HPDE6-E6E7 (cell line): Measurements from ENCODE around the gene CTRB2.
"Not testable (repeated sequence)": the region's sequence is repeated elsewhere in the genome, so short reads cannot be mapped to it uniquely, and the experiment has no call there.

Experiments used
- DNase-seq: peaks from one replicate; pipeline ENCODE4 v3.0.0; 2011; ENCODE audit warnings: missing footprints; ENCODE audit errors: extremely low spot score

Gene CTRB2

GRCh38 chr16:75227361-75228142 is 20.6 kb upstream of the CTRB2 start:
- DNase-seq, result no peak

GRCh38 chr16:75226550-75227360 is 19.8 kb upstream of the CTRB2 start:
- DNase-seq, result no peak

DNA sequence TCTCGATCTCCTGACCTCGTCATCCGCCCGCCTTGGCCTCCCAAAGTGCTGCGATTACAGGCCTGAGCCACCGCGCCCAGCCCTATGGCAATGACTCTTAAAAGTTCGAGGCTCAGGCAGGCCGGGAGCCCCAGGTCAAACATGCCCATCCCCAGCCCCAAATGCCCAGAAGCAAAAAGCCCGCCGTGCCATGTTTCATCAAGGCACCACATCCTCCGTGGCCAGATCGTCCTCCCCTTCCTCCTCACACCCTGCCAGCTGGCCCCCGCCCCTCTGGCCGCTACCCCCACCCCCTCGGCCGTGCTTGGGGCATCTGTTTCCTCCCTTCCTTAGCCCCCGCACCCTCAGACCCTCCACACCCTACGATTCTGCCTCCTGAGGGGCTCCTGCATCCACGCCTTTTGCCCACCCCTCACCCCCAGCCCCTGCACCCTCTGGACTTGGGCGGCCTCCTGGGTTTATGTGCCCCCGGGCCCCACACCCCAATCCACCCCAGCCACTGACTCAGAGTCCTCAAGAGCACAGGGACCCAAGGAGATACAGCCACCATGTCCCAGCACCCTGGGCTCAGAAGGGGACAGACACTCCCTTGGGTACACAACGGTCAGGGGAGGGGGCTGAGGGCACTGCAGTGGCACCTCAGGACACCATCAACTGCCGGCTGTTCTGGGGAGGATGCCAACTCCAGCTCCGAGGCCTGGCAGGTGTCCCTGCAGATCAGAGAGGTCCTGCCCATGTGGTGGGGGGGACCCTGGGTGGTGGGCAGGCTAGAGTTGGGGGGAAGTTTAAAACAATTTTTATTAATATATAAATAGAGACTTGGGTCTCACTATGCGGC is 18.9 kb upstream of the CTRB2 start:
- no peak for DNase-seq

GRCh38 chr16:75225092-75225491 is 18.1 kb upstream of the CTRB2 start:
- no peak for DNase-seq

DNA sequence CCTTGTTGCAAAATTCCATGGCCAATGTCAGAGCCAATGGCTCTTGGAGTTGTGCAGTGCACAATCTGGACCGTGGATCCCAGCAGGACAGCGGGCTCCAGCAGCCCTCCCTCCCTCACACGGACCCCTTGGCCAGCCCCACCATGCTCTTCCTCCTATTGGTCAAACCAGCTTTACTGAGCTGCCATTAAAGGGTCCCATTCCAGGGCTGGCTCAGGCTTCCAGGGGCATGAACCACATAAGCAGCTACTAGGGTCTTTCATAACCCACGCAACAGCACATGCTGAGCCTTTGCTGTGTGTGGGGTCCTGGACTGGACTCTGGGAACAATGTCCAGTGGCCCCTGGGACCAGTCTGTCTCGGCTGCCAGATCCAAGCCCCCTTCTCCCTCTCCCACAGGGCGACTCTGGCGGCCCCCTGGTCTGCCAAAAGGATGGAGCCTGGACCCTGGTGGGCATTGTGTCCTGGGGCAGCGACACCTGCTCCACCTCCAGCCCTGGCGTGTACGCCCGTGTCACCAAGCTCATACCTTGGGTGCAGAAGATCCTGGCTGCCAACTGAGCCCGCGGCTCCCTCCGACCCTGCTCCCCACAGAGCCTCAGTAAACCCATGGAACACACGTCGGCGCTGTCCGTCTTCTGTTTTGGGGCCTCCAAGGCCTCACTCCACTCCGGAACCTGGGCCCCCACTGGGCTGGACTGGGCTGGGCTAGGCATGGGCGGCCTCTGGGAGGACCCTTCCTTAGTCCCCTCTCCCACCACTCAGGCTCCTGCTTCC is 17.5 kb upstream of the CTRB2 start:
- no peak for DNase-seq

DNA sequence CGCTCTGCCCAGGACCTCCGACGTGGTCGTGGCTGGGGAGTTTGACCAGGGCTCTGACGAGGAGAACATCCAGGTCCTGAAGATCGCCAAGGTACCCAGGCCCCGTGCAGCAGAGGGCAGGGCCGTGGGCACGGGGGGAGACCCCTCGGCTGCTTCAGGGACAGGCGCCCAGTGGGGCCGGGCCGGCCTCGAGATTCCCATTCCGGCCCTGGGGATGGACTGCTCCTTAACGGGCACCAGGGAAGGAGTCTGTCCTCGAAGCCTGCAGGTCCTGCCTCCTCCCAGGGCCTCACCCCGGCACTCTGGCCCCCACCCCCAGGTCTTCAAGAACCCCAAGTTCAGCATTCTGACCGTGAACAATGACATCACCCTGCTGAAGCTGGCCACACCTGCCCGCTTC is 16.2 kb upstream of the CTRB2 start:
- not testable (repeated sequence) for DNase-seq

- DNase-seq, result no peak
Measured at GRCh38 chr16:75222271-75222783, 15.4 kb upstream of the CTRB2 start.

- no peak for DNase-seq
Measured at GRCh38 chr16:75219838-75220237, 12.9 kb upstream of the CTRB2 start.

GRCh38 chr16:75219088-75219487 is 12.1 kb upstream of the CTRB2 start:
- DNase-seq, result no peak

DNA sequence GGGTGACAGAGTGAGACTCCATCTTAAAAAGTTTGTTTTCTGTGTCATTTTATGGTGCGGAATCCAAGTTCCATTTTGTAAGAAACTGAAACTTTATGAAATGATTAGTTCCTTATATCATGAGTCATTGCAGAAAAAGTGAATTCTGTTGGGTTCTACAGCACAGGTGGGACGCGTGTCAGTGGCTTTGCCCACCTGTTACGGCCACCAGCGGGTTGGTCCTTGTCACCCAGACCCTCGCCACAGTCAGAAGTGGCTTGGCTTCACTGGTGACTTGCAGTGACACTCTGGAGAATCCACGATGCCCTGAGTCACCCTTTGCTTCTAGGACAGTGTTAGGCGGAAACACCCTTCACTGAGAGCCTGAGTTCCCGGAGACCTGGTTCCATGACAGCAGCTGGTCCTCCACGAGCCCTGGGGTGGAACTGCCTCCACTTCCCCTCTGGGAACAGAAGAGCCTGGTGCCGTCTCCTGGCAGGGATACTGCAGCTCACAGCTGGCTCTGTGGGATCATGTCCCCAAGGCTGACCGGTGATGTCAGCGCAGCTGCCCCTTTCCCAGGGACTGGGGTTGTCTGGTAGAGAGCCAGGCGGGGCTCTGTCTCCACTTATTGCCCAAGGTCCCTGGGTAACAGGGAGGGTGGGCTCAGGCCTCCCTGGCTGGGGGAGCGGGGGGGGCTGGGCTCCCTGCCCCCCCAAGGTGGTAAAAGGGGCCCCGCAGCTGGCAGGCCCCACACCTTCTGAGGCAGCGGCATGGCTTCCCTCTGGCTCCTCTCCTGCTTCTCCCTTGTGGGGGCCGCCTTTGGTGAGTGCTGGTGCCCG is 11.5 kb upstream of the CTRB2 start, which contains the start of gene CTRB1:
CTRB1 (plus strand) TSS at position 733 of the 821 bp plus-strand sequence; CDS start at position 753, 20 bp downstream.
- no peak for DNase-seq

- DNase-seq, result no peak
Measured at GRCh38 chr16:75217389-75217851, 10.5 kb upstream of the CTRB2 start.

GRCh38 chr16:75216576-75216975 is 9.6 kb upstream of the CTRB2 start:
- DNase-seq, result no peak

DNA sequence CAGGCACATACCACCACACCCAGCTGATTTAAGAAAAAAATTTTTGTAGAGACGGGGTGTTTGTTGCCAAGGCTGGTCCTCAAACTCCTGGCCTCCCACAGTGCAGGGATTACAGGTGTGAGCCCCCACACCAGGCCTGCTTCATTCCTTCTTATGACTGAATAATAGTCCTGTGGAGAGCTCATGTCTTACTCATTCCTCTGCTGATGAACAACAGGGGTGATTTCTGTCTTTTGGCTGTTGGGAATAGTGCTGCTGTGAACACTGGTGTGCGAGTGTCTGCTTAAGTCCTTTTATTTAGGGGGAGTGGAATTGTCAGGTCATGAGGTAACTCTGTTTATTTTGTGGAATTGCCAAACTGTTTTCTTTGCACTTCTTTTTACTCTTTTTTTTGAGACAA is 9.2 kb upstream of the CTRB2 start:
- no peak for DNase-seq

GRCh38 chr16:75211286-75211685 is 4.3 kb upstream of the CTRB2 start:
- DNase-seq, result not testable (repeated sequence)

DNA sequence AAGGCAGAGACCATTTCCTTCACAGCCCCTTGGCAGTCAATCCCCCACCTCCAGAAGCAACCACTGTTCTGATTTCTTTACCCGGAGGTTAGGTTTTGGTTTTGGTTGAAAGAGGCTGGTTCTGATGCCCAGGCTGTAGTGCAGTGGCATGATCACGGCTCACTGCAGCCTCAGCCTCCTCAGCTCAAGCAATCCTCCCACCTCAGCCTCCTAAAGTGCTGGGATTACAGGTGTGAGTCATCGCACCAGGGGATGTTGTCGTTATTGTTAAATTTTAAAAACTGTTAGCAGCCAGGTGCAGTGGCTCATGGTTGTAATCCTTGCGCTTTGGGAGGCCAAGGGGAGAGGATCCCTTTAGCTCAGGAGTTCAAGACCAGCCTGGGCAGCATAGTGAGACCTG is 3.0 kb upstream of the CTRB2 start:
- no peak for DNase-seq

GRCh38 chr16:75209514-75209913 is 2.6 kb upstream of the CTRB2 start:
- not testable (repeated sequence) for DNase-seq

DNA sequence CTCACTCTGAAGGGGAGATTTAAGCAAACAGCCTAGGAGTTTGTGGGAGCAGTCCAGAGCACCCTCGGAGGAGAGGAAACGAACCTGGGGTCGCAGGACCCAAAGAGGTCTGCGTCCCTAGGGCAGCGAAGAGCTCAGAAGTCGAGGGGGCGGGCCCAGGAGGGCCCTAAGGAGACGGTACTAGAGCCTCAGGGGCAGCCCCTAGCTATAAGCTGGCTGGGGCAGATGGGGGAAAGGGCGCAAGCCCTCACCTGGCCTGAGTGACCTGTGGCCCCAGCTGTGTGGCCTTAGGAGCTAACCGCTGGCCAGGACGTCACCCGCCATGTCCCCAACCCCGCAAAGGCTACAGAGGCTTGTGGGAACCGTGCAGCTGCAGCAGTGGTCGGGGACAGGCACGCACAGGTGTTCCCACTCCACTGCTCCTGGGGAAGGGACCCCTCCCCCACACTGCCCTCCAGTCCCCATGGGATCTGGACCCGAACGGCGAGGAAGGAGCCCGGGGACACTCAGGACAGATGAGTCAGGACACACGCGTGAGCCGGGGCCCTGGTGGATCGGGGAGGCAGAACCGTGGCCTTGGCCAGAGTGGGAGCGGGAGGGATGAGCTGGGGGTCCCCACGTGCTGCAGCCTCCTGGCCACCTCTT is 2.0 kb upstream of the CTRB2 start:
- no peak for DNase-seq

GRCh38 chr16:75208242-75208825 is 1.4 kb upstream of the CTRB2 start:
- DNase-seq, result no peak

- DNase-seq, result no peak
Measured at GRCh38 chr16:75207831-75208230, 870 bp upstream of the CTRB2 start.
